HG03521 (cell line): Measurements from ENCODE around the gene DUOXA1.

Experiments used
- ATAC-seq: cut with Tn5 transposase; IDR thresholded peaks from one replicate; pipeline ENCODE4 v1.9.1; 2021; ENCODE audit warnings: mild to moderate bottlenecking, moderate library complexity; ENCODE audit not compliant: unreplicated experiment

DUOXA1 gene, protein sequence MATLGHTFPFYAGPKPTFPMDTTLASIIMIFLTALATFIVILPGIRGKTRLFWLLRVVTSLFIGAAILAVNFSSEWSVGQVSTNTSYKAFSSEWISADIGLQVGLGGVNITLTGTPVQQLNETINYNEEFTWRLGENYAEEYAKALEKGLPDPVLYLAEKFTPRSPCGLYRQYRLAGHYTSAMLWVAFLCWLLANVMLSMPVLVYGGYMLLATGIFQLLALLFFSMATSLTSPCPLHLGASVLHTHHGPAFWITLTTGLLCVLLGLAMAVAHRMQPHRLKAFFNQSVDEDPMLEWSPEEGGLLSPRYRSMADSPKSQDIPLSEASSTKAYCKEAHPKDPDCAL

DNA sequence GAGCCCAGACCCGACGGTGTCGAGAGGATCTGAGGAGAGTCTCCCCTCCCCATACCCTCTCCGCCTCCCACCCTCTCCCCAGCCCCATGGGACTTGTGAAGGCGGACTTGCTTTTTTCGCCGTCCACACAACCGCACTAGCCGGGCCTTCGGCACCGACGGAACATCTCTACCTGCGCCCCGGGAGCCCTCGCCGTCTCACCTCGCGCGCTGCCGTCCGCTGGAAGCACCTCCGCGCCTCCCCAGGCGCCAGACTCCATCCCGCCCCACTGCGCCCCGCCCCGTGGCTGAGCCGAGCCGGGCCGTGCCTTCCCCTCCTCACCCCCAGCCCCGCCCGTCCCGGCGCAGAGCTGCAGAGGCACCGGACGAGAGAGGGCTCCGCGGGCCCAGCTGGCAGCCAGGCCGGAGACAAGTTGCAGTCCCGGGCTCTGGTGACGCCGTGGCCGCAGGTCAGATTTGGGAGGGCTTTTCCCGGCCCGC, at the start of gene DUOXA1, which contains the start of gene DUOX1:
TSS of gene DUOXA1 (minus strand) at position 229 of the 479 bp plus-strand sequence. CDS start 6,865 bp downstream, outside the sequence.
TSS of gene DUOX1 (plus strand) at position 344 of the 479 bp plus-strand sequence. CDS start 1,973 bp downstream, outside the sequence.
- no peak for ATAC-seq

DNA sequence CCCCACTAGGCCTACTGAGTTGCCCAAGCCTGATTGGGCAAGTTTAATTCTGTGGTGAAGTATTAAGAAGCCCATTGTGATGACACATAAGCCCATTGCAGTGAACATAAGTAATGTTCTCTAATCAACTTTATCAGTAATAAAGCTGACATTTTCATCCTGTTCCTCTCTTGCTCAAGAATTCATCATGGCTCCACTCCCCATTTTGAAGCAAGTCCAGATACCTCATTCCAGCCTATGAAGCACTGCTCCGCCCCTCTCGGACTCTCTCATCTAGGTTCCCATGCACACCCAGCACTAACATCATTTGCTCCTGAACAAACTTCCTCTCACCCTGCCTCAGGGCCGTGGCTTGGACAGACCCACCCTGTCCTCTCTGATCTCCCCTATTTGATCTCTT, 47.6 kb upstream of the DUOXA1 start:
- no peak for ATAC-seq

DNA sequence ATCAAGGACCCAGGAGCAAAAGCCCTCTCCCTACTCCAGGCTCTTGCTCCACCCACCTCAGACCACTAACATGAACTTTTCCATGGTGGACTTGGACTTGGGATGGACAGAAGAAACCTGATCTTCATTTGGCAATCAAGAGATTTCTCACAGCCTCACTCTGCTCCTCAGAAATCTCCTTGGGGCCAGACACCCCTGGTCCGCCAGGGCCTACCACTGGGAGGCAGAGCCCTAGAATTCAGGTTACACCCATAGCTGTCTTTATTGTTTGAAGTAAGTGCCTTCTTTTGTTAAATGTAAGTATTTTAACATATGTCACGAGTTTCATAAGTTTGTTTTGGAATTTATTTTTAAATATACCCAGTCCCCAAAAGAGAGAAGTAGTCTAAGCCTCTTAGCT, 44.9 kb upstream of the DUOXA1 start:
- no peak for ATAC-seq

DNA sequence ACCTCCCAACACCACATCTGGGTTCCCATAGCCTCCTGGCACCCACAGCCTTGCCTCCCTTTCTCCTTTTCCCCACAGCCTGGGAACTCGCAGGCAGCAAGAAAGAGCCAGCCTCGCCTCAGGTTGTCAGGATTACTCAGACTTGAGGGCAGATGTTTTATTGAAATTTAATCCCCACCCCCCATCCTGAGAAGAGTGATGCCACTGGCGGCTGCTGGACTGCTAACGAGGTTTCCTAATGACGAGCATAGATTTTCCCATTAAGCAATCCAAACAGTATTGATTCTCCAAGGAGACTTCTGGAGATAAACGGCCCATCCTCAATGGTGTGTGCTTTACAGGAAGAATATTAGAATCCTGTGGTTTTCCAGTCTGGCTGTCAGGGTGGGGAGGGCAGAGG, 44.4 kb upstream of the DUOXA1 start:
- no peak for ATAC-seq

DNA sequence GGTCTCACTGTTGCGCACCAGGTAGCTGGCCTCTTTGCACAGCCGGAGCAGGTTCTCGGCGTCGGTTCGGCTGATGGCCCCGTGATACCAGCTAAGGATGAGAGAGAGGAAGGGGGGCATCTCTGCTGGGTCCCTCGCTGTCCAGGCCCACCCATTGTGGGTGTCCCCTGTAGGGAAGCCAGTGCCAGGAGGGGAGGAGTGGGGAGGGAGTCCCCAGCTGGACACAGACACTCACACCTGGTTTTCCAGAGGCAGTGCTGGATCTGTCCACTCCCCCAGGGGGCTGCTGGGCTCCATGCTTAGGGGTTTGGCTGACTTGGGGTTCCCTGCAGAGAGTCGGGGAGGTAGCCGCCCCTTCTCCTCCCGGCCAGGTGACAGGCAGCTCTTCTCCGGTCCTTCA, 42.2 kb upstream of the DUOXA1 start:
- ATAC-seq: no peak

DNA sequence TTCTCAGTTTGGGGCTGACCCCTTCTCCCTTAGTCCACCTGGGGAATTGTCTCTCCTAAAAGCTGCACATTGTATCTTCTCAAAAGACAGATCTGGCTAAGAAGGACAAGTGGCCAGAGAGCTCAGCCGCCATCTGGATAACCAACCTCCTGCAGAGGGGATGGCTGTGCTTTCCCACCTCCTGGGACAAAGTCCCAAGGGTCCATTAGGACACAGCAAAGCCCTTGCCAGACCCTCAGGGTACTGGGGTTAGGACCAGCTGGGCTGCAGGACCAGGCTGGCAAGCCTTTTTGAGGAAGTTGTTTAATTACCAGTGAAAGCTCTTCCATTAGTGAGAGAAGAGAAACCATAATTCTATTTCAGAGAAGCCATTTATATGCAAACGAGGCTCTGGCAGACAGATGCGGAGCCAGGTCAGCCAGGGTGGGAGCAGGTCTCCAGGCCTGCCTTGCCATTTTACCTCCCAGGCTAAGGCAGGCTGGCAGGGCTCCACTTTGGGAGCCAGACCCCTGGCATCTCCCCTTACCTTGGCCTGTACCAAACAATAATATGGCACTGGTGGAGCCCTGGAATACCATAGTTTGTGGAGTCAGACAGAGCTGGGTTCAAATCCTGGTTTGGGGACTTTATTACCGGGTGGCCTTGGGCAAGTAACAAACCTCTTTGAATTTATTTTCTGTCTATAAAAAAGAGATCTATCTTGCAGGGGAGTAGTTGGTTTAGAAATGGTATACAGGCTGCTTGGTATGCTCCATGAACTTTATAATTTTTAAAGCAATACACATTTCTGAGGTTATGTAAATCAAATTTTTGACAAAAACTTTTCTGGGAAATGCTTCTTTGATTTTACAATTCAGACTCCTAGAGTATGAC, 40.2 kb upstream of the DUOXA1 start:
- ATAC-seq: no peak

DNA sequence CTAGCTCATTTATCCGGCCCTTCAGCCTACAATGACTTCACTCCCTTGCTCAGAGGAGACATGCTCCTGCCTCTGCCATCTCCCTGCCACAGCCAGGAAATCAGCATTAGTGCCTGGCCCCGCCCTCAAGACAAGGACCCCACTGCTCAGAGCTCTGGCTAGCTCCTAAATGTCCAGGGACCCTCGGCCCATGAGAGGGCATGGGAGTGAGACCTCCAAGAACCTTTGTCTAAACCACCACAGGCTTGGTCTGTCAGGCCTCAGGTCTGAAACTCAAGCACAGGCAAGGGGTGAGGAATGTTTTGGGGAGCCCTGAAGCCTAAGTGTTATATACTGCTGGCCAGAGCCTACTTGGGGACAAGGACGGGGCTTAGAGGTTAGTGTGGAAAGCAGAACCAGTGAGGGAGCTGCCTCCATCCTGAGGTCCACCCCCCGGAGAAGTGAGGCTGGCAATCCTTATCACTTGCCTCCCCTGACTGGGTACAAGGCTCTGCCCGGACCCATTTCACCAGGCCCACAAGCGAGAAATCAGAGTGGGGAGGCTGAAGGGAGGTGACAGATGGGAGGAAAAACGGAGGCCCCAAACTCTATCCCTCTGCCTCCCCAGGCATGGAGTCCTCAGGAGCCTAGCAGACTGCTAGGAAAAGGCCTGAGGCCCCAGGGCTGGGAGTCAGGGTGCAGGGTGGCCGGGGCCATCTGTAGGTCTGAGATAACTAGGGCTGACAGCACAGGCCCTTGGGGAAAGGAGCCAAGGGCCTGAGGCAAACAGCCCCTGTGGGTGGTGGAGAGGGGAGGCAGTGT, 39.3 kb upstream of the DUOXA1 start:
- ATAC-seq: no peak

DNA sequence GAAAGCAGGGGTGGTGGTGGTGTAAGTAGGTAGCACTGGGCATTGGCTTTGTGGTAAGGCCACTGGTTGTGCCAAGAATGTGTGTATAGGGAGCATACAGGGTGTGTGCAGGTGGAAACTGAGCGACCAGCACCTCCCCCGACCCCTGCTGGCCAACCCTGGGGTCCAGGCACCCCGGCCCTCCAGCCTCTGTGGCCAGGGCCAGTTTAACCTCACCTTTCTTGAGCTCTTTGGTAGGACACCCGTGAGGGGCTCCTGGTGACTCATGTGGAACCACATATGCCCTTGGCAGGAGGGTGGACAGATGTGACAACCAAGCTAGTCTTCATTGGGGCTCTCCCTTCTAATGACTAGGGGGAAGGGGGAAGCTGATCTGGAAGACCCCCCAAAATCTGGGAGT, 38.6 kb upstream of the DUOXA1 start:
- ATAC-seq: no peak

DNA sequence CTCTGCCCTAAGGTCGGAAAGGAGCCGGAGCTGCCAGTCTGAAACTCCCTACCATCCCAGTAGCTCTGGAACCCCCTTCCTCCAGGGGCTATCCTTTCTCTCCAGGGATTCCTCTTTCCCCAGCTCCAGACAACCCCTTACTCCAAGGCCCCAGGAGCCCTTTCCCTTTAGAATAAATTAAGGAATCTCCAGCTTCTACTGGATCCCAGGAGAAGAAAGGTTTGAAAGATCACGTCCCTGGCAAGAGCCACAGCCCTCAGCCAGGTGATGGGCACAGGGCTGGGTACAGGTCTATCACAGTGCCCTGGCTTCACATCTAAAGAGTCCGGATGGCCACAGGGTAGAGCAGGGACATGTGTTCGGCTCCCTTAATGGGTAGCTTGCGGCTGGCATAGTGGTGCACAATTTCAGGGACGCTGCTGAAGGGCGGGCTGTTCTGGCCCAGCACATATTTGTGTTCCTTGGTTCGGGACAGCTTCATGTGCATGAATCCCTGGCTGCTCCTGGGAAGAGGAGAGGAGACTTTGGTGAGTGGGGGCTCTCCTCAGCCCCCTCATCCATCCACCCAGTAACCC, 38.0 kb upstream of the DUOXA1 start:
- ATAC-seq: no peak

DNA sequence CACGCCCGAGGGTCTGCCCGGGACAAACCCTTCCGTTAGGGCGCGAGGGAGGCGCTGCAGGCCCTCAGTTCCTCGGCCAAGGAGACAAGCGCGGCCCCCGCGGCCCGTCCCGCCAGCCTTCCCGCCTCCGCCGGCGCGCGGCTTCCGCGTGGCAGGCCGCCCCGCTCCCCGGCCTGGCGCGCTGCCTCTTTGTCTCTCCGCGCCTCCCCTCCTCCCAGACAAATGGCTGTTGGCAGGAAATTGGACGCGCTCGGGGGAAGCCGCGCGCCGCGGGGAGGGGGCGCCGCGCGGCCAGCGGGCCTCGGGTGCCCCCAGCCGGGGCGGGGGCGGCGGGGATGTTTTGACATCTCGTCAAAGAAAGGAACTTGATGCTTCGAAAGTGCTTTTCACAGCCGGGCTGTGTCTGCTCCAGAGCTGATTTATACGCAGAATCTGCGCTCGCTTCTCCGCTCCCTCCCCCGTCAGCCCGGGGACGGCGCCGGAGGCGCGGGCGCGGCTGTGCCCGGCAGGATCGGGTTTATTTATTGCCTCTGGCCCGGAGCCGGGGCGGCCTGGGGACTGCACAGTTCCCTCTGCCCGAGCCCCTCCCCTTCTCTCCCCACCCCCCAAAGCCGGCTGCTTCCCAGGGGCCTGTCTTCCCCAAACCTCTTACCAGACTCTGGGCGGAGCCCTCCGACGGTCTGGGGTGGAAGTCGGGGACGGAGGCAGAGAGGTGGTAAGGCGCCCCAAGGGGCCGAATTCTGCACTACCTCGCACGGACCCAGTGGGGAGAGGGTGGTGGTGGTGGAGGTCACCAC, 37.4 kb upstream of the DUOXA1 start:
- peak; percentile 86 for ATAC-seq

DNA sequence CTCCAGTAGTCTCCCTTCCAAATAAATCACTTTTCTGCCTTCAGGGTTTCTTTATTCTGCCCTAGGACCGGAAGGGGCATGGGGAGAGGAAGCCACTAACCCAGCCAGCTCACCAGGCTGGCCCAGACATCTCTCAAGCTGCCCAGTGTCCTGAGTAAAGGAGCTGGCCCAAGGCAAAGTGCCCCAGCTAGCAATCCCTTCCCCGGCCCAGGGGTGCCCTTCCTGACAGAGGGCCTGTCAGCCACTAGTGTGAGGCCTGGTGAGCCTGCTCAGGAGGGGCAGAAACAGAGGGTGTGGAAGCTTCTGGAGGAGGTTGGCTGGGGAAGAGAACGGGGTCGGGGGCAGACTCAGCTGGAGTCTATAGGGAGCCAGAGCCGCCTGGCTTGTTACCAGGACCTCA, 35.9 kb upstream of the DUOXA1 start:
- no peak for ATAC-seq

DNA sequence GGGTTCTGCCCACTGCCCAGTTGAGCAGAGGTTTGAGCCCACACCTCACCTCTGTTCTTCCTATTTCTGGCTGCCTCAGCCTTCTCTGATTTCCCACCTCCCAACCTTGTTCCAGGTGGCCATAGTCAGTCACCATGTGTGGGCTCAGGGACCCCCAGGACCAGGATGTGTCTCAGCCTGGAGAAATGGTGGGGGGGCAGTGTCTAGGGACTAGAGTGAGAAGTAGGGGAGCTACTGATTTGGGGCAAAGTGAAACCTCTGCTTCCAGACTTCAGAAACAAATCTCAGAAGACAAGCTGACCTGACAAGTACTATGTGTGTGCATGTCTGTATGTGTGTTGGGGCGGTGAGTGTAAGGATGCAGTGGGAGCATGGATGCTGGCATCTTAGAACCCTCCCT, 35.2 kb upstream of the DUOXA1 start:
- ATAC-seq: no peak

DNA sequence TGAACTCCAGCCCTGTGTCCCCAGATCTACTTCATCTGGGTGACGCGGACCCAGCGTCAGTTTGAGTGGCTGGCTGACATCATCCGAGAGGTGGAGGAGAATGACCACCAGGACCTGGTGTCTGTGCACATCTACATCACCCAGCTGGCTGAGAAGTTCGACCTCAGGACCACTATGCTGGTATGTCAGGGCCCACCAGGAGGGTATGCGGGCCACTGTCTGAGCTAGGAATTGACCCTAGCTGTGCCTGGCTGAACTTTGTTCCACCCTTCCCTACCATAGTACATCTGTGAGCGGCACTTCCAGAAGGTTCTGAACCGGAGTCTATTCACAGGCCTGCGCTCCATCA, 33.8 kb upstream of the DUOXA1 start:
- no peak for ATAC-seq

DNA sequence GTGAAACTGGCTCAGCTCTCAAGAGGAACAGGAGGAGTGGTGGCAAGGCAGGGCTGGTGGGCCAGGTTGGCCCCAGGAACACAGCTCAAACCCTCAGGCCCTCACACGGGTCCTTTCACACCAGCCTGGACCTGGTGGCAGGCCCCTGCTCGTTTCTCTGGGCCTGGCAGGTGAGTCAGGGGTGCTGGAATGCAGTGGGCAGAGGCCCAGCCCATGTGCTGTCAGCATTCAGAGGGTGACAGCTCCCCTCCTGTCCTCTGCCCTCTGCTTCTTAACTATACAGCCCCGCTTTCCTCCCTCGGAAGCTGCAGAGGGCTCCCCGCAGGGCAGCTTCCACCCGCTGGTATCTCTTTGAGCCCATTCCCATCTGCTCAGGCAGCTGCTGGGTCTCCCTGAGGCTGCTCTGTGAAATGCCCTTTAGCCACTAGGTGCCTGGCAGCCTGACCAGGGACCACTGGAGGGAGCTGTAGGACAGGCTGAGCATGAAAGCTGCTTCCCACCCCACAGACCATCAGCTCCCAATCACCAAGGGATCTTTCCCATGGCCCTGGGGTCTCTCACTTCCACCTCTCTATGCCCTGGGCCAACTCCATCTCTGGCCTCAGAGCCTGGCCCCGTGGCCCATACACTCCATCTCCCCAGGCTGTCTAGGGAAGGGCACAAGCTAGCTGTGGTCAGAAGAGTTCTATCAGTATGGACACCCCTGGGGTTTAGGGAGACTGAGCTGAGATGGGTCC, 33.3 kb upstream of the DUOXA1 start:
- peak; percentile 37 for ATAC-seq

DNA sequence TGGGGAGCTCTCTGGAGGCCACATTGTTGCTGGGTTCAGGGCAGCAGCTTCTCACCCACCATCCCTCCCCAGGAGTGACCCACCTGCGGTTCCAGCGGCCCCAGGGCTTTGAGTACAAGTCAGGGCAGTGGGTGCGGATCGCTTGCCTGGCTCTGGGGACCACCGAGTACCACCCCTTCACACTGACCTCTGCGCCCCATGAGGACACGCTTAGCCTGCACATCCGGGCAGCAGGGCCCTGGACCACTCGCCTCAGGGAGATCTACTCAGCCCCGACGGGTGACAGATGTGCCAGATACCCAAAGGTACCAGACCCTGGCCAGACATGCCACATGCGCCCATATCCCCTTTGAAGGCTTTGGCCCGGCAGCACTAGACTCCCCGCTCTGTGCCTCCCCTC, 32.0 kb upstream of the DUOXA1 start:
- ATAC-seq: no peak

DNA sequence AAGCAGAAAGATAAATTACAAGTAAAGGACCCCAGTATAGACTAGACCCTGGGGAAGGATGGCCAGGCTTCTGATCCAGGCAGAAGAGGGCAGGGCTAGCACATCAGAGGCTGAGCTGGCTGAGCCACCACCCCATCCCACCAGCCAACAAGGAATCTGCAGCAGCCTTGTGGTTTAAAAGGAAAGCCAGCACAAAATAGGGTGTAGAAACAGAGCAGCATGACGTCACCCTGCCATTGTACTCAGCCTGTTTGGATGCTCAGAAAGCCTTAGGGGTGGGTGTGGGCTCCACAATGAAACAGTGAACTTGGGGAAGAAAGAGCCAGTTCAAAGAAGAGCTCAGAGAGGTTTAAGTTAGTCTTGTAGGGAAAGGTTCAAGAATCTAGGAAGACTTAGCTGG, 28.3 kb upstream of the DUOXA1 start:
- ATAC-seq: no peak

DNA sequence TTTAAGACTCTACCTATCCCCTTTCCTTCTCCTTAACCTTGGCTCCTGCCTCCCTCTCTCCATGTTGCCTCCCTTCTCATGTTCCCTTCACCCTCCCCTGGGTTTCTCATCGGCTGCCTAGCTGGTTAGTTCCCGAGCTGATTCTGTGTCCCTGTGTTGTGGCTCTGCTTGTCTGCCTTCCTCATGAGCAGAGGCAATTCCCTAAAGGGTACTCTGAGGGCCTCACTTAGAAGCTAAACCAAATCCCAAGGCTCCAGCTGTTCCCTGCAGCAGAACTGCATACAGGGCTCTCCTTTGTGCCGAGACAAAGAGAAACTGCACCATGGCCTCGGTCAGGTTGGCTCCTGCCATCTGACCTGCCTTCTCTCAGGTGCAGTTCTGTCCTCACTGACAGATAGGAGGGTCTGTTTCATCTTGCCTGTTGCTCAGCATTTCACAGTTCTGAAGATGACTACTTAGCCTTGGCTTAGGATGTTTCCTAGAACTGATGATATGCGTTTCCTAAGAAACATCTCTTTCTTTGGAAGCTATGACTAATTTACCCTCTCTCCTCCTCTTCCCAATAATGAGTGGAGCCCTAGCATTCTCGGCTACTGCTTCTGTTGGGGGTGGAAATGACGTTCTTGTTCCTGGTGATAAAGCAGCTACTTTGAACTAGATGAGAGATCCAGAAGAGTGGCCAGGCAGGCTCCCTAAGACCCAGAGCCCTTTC, 27.2 kb upstream of the DUOXA1 start:
- no peak for ATAC-seq

DNA sequence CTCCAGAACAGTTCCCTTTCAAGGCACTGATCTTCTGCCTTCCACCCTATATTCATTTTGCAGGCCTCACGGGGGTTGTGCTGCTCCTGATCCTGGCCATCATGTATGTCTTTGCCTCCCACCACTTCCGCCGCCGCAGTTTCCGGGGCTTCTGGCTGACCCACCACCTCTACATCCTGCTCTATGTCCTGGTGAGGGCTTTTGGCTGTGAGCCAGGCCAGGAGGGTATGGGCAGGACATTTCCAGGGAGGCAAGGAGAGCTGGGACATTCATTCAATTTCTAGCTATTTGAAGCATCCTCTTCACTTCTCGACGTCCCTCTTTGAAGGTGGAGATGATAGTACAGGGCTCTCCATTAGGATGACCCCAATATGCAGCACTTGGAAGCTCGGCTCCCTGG, 26.1 kb upstream of the DUOXA1 start:
- ATAC-seq: no peak
